SK-N-SH (cell line): ENCODE data around the gene MEI1. TPM values are rescaled to one million over a fixed set of nuclear protein-coding genes. Genes with fewer than 3 reads are reported as not detected.

Experiments used
- CTCF ChIA-PET: fragments of 300-600, 350-600 bp; formaldehyde crosslinking; extraction: SDS; loops from one replicate; lab custom pipeline; 2021; lab: Yijun Ruan, JAX
- POLR2A ChIA-PET: fragments of 350-600 bp; sonication (Branson Sonifier 250); formaldehyde crosslinking; extraction: SDS; loops from one replicate; lab custom pipeline; 2020; ENCODE audit warnings: antibody characterized with exemption, inconsistent platforms; lab: Yijun Ruan, JAX
- DNase-seq: peaks from one replicate; pipeline ENCODE4 v3.0.0; 2012
- H2AFZ ChIP-seq: fragments of 200-600 bp; sonication (generic); 2 replicates; pipeline ENCODE4 v1.8.1; 2016; ENCODE audit warnings: antibody characterized with exemption, mild to moderate bottlenecking, low read depth
- H3F3A ChIP-seq: fragments of 200-600 bp; sonication (generic); replicated peaks from 2 replicates; pipeline ENCODE3; 2016; ENCODE audit warnings: antibody characterized with exemption, mild to moderate bottlenecking; ENCODE audit not compliant: insufficient read depth
- H3K27ac ChIP-seq, 2 experiments: fragments of 200-500 bp in 1 of 2; fragments of 200-600 bp in 1 of 2; sonication (Bioruptor generic) in 1 of 2; sonication (generic), shearing (Covaris generic) in 1 of 2; 2 replicates each; pipeline versions ENCODE4 v1.5.1 to v1.6.1; 2014 to 2016; ENCODE audit warnings: low read depth in 2 of 2, inconsistent platforms in 1 of 2, low read length in 1 of 2, mild to moderate bottlenecking in 1 of 2, mixed read lengths in 1 of 2
- H3K27me3 ChIP-seq: fragments of 200-600 bp; sonication (generic), shearing (Covaris generic); 2 replicates; pipeline ENCODE4 v1.6.1; 2016; ENCODE audit warnings: mixed run types; ENCODE audit not compliant: insufficient read depth
- H3K36me3 ChIP-seq, 2 experiments: fragments of 200-500 bp in 1 of 2; fragments of 200-600 bp in 1 of 2; sonication (Bioruptor generic) in 1 of 2; sonication (generic) in 1 of 2; replicated peaks in 1 of 2; 2 replicates each; pipeline versions ENCODE3 to v1.5.1; 2014 to 2016; ENCODE audit warnings: low read length in 1 of 2, mild to moderate bottlenecking in 1 of 2; ENCODE audit not compliant: insufficient read depth in 2 of 2, control insufficient read depth in 1 of 2
- H3K4me1 ChIP-seq, 2 experiments: fragments of 200-500 bp in 1 of 2; fragments of 200-600 bp in 1 of 2; sonication (Bioruptor generic) in 1 of 2; sonication (generic), shearing (Covaris generic) in 1 of 2; 2 replicates each; pipeline versions ENCODE4 v1.5.1 to v1.6.1; 2014 to 2016; ENCODE audit warnings: low read depth in 1 of 2, low read length in 1 of 2, mixed run types in 1 of 2; ENCODE audit not compliant: insufficient read depth in 2 of 2, control insufficient read depth in 1 of 2
- H3K4me2 ChIP-seq: fragments of 200-600 bp; sonication (generic), shearing (Covaris generic); 2 replicates; pipeline ENCODE4 v1.6.1; 2017; ENCODE audit warnings: mixed run types
- H3K4me3 ChIP-seq, 2 experiments: fragments of 200-500 bp in 1 of 2; fragments of 200-600 bp in 1 of 2; sonication (Bioruptor generic) in 1 of 2; sonication (generic), shearing (Covaris generic) in 1 of 2; 2 replicates each; pipeline versions ENCODE4 v1.5.1 to v1.8.1; 2014 to 2016; ENCODE audit warnings: low read depth in 2 of 2, inconsistent platforms in 1 of 2, low read length in 1 of 2, mild to moderate bottlenecking in 1 of 2, mixed read lengths in 1 of 2, moderate library complexity in 1 of 2
- H3K79me2 ChIP-seq: fragments of 200-600 bp; sonication (generic); 2 replicates; pipeline ENCODE4 v1.8.1; 2017; ENCODE audit warnings: mild to moderate bottlenecking; ENCODE audit not compliant: insufficient read depth
- H3K9ac ChIP-seq: fragments of 200-600 bp; sonication (generic); 2 replicates; pipeline ENCODE4 v1.6.1; 2017; ENCODE audit warnings: mixed run types
- H3K9me2 ChIP-seq: fragments of 200-600 bp; sonication (generic); 2 replicates; pipeline ENCODE4 v1.6.1; 2017; ENCODE audit warnings: mixed run types
- H3K9me3 ChIP-seq: fragments of 200-600 bp; sonication (generic); 2 replicates; pipeline ENCODE4 v1.6.1; 2017; ENCODE audit warnings: mixed run types, mild to moderate bottlenecking, moderate library complexity
- H4K20me1 ChIP-seq: fragments of 200-600 bp; sonication (generic); 2 replicates; pipeline ENCODE4 v1.6.1; 2017; ENCODE audit warnings: mild to moderate bottlenecking, mixed run types; ENCODE audit not compliant: insufficient read depth
- CHD2 ChIP-seq: fragments of 150-350 bp; IDR thresholded peaks from 2 replicates; pipeline ENCODE4 v1.6.1; 2018; ENCODE audit warnings: low read length; ENCODE audit not compliant: partially characterized antibody
- ELF1 ChIP-seq: IDR thresholded peaks from 2 replicates; pipeline ENCODE4 v1.4.0; 2012
- EZH2phosphoT487 ChIP-seq: fragments of 200-600 bp; sonication (generic); IDR thresholded peaks from 2 replicates; pipeline ENCODE4 v1.6.1; 2017; ENCODE audit warnings: low read depth, mixed run types, mild to moderate bottlenecking, antibody characterized with exemption, moderate library complexity, borderline replicate concordance
- FOXJ3 ChIP-seq: sonication (generic); formaldehyde crosslinking; IDR thresholded peaks from 2 replicates; pipeline ENCODE4 v1.5.1; 2020; ENCODE audit warnings: mild to moderate bottlenecking, missing genetic modification reagents
- FOXM1 ChIP-seq: IDR thresholded peaks from 2 replicates; pipeline ENCODE4 v1.4.0; 2012; ENCODE audit warnings: low read depth, mild to moderate bottlenecking
- GABPA ChIP-seq: IDR thresholded peaks from 2 replicates; pipeline ENCODE4 v1.4.0; 2012; ENCODE audit warnings: low read depth, mild to moderate bottlenecking
- GATA2 ChIP-seq: sonication (generic); formaldehyde crosslinking; IDR thresholded peaks from 2 replicates; pipeline ENCODE4 v1.5.0; 2020; ENCODE audit warnings: mild to moderate bottlenecking, missing genetic modification reagents
- MAX ChIP-seq: IDR thresholded peaks from 2 replicates; pipeline ENCODE4 v1.4.0; 2012; ENCODE audit warnings: low read depth
- MEF2A ChIP-seq: IDR thresholded peaks from 2 replicates; pipeline ENCODE4 v1.4.0; 2012; ENCODE audit warnings: low read depth, borderline replicate concordance
- NFIC ChIP-seq: IDR thresholded peaks from 2 replicates; pipeline ENCODE4 v1.4.0; 2012; ENCODE audit warnings: borderline replicate concordance
- RCOR1 ChIP-seq: fragments of 150-350 bp; IDR thresholded peaks from 2 replicates; pipeline ENCODE4 v1.6.1; 2017; ENCODE audit warnings: antibody characterized with exemption, low read length
- REST ChIP-seq: IDR thresholded peaks from 2 replicates; pipeline ENCODE4 v1.6.1; 2012; ENCODE audit warnings: mild to moderate bottlenecking, low read depth, low read length, moderate library complexity
- RXRA ChIP-seq: IDR thresholded peaks from 2 replicates; pipeline ENCODE4 v1.4.0; 2012; ENCODE audit warnings: low read depth, mild to moderate bottlenecking, borderline replicate concordance
- SIN3A ChIP-seq: IDR thresholded peaks from 2 replicates; pipeline ENCODE4 v1.6.1; 2012; ENCODE audit warnings: low read depth, mild to moderate bottlenecking, low read length, moderate library complexity, borderline replicate concordance
- SMC3 ChIP-seq: IDR thresholded peaks from 2 replicates; pipeline ENCODE4 v1.6.1; 2012; ENCODE audit warnings: low read depth, low read length, improper control_type of control experiment
- TCF12 ChIP-seq: IDR thresholded peaks from 2 replicates; pipeline ENCODE4 v1.4.0; 2012
- USF2 ChIP-seq: fragments of 150-350 bp; IDR thresholded peaks from 2 replicates; pipeline ENCODE4 v1.6.1; 2017; ENCODE audit warnings: antibody characterized with exemption, low read length, low read depth, borderline replicate concordance
- YY1 ChIP-seq: IDR thresholded peaks from 2 replicates; pipeline ENCODE4 v1.4.0; 2012; ENCODE audit warnings: low read depth, mild to moderate bottlenecking
- WGBS: methylation state at CpG from one replicate; pipeline ENCODE4 v1.1.6; 2017; ENCODE audit warnings: low lambda C conversion rate; 5-methylcytosine and 5-hydroxymethylcytosine counted together
- polyA plus RNA-seq, 3 experiments: library from polyadenylated mRNA; depleted of rRNA; stranded (reverse); fragments of >200 nt; gene quantifications; 2 replicates each; pipeline ENCODE4 v1.2.3, GENCODE V29; 2012
- TF ChIP-seq, protein P1 (sequence below): fragments of 150-350 bp; IDR thresholded peaks from 2 replicates; pipeline ENCODE4 v1.6.1; 2016; ENCODE audit warnings: mild to moderate bottlenecking, low read depth, low read length

The MEI1 gene
- polyA plus RNA-seq, 1 of the 3 experiments (the other 2 are of a cell fraction), result not detected

DNA sequence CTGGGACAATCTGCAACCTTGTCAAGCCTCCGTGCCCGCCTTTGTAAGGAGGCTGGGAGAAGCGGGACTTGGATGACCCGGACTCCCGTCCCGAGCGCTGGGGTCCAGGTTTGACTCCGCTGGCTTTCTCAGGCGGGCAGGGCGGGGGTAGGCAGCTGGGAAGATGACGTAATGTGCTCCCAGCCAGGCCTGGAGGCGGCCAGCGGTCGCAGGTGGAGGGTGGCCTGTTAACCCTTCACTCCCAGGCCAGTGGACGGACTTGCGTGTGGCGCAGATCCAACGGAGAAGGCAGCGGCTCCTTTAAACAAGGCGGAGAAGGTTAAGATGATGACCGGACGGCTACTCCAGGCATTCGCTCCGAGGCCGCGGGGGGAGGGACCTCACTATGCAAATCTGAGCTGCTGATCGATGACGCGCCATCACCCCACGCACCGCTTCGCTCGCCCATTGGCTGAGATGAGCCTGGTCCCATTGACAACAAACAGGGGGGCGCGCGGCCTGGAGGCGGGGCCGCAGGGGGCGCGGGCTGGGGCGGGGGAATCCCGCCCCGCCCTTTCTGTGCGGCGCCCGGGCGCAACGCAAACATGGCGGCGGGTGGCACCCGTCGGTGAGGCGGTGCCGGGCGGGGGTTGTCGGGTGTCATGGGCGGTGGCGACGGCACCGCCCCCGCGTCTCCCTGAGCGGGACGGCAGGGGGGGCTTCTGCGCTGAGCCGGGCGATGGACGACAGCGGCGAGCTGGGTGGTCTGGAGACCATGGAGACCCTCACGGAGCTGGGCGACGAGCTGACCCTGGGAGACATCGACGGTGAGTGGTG is 133.5 kb downstream of the MEI1 start, which contains the start of gene SREBF2 (continued):
- 0 out of 2 replicates have a peak, but pooled peaks have one; percentile 24 for TF ChIP-seq FOXJ3 (CRISPR knock-in tag)
- TF ChIP-seq EZH2phosphoT487, result no peak
- TF ChIP-seq SMC3, result no peak
- no peak for TF ChIP-seq FOXM1
- TF ChIP-seq MEF2A, result no peak
- TF ChIP-seq, protein P1, sequence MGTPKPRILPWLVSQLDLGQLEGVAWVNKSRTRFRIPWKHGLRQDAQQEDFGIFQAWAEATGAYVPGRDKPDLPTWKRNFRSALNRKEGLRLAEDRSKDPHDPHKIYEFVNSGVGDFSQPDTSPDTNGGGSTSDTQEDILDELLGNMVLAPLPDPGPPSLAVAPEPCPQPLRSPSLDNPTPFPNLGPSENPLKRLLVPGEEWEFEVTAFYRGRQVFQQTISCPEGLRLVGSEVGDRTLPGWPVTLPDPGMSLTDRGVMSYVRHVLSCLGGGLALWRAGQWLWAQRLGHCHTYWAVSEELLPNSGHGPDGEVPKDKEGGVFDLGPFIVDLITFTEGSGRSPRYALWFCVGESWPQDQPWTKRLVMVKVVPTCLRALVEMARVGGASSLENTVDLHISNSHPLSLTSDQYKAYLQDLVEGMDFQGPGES, result no peak; the same call in 1 of the 2 replicates
- no peak for TF ChIP-seq NFIC
- no peak for TF ChIP-seq SIN3A
- no peak for TF ChIP-seq ELF1
- TF ChIP-seq GABPA, result no peak
- no peak for TF ChIP-seq RXRA
- peak; percentile 78 for TF ChIP-seq YY1
- TF ChIP-seq CHD2, result peak; percentile 18
- no peak for TF ChIP-seq REST

GRCh38 chr22:41833369-41834004 is 134.2 kb downstream of the MEI1 start:
- POLR2A ChIA-PET, result interaction anchor here (0.6 kb wide), 1 partner anchor 440 kb away, joined by 3 read pairs; no protein-coding TSS in a partner anchor
- DNase-seq, result peak; percentile 68
- H2AFZ ChIP-seq, result no peak overlapping the region
- no peaks in the 10 kb centered on the region for H3K9me3 ChIP-seq
- H3K36me3 ChIP-seq, result no peaks in the 10 kb centered on the region
- H3K79me2 ChIP-seq, result 0 out of 2 replicates have a peak, but pooled peaks cover 7% of the 10 kb centered on the region
- peak overlapping the region; percentile 74 for H3K4me2 ChIP-seq
- no peaks in the 10 kb centered on the region for H3K9me2 ChIP-seq
- 0% methylated on average over 1 of the region's 86 CpGs for WGBS
- H3K9ac ChIP-seq, result peak overlapping the region; percentile 55; the same call in 1 of the 2 replicates
- CTCF ChIA-PET, result interaction anchor here (0.8 to 1.1 kb wide), 2 partner anchors 118 to 145 kb away, joined by 3 read pairs; partner anchors contain the start of gene SNU13
- no peaks in the 10 kb centered on the region for H3F3A ChIP-seq
- H3K27me3 ChIP-seq, result no peaks in the 10 kb centered on the region
- H3K4me3 ChIP-seq, result peak overlapping the region; percentile 58 to 60
- peak overlapping the region in 1 of 2 experiments; percentile 72; a peak in 2 of 4 replicates for H3K27ac ChIP-seq
- H4K20me1 ChIP-seq, result no peaks in the 10 kb centered on the region
- H3K4me1 ChIP-seq, result no peaks in the 10 kb centered on the region; a peak in 1 of 4 replicates
- TF ChIP-seq SMC3 (no peak), RCOR1 (no peak), FOXM1 (no peak), SIN3A (no peak), TCF12 (no peak), CHD2 (no peak), MAX (no peak), USF2 (no peak), REST (no peak), GATA2 (CRISPR knock-in tag) (no peak), FOXJ3 (CRISPR knock-in tag) (no peak)
